Choroid plexus epithelial cell (primary cell): ENCODE measurements around the gene CDH4.

Source experiments
- DNase-seq: peaks from one replicate; pipeline ENCODE4 v3.0.0-alpha.2; 2010; ENCODE audit warnings: low read depth
- H3K4me3 ChIP-seq: 2 replicates; pipeline ENCODE4 v1.5.1; 2011; ENCODE audit warnings: low read depth, mild to moderate bottlenecking, control low read depth, low read length, moderate library complexity
- CTCF ChIP-seq: conservative IDR thresholded peaks from 2 replicates; pipeline ENCODE4 v1.5.1; 2011; ENCODE audit warnings: low read depth, mild to moderate bottlenecking, control low read depth, inconsistent platforms, low read length, moderate library complexity

CDH4 gene

GRCh38 chr20:61699495-61700374 is 447.7 kb downstream of the CDH4 start:
- no peak for TF ChIP-seq CTCF
- DNase-seq, result no peak
- no peak overlapping the region for H3K4me3 ChIP-seq

- TF ChIP-seq CTCF, result no peak
- H3K4me3 ChIP-seq, result no peak overlapping the region
- DNase-seq, result no peak
Observed at GRCh38 chr20:61700595-61701140, 448.6 kb downstream of the CDH4 start.

- H3K4me3 ChIP-seq, result no peak overlapping the region
- TF ChIP-seq CTCF, result no peak
- no peak for DNase-seq
Observed at GRCh38 chr20:61701401-61701800, 449.3 kb downstream of the CDH4 start.

- TF ChIP-seq CTCF, result no peak
- H3K4me3 ChIP-seq, result no peak overlapping the region
- DNase-seq, result no peak
Observed at GRCh38 chr20:61701802-61702201, 449.7 kb downstream of the CDH4 start.

- H3K4me3 ChIP-seq, result no peak overlapping the region
- TF ChIP-seq CTCF, result no peak
- no peak for DNase-seq
Observed at GRCh38 chr20:61702246-61702645, 450.2 kb downstream of the CDH4 start.

GRCh38 chr20:61704661-61705060 is 452.6 kb downstream of the CDH4 start:
- DNase-seq, result no peak
- TF ChIP-seq CTCF, result no peak
- no peak overlapping the region for H3K4me3 ChIP-seq
